Cerebellar nuclear complex (tissue), 1 donor: ENCODE data around the gene GMCL2.

Source experiments
- DNase-seq, 2 experiments: peaks; one replicate each; lab custom pipeline; 2025; lab: John Stamatoyannopoulos, UW

GMCL2 gene

GRCh38 chr5:178182158-178182876 is 4.9 kb downstream of the GMCL2 start:
- DNase-seq = no peak

GRCh38 chr5:178180141-178180863 is 6.9 kb downstream of the GMCL2 start:
- DNase-seq = no peak

GRCh38 chr5:178177569-178177968 is 9.6 kb downstream of the GMCL2 start:
- no peak for DNase-seq

- no peak for DNase-seq
Measured at GRCh38 chr5:178176791-178177190, 10.4 kb downstream of the GMCL2 start.

GRCh38 chr5:178174456-178174855 is 12.7 kb downstream of the GMCL2 start:
- no peak for DNase-seq

GRCh38 chr5:178170455-178170854 is 16.7 kb downstream of the GMCL2 start:
- no peak for DNase-seq

- DNase-seq = no peak
Measured at GRCh38 chr5:178165581-178165980, 21.6 kb downstream of the GMCL2 start.

- DNase-seq = peak in 1 of 2 experiments; percentile 37
Measured at GRCh38 chr5:178163772-178164735, 23.1 kb downstream of the GMCL2 start.

- no peak for DNase-seq
Measured at GRCh38 chr5:178162481-178162880, 24.7 kb downstream of the GMCL2 start.

GRCh38 chr5:178160176-178160575 is 27.0 kb downstream of the GMCL2 start:
- DNase-seq = no peak

GRCh38 chr5:178155065-178155464 is 32.1 kb downstream of the GMCL2 start:
- DNase-seq = no peak

GRCh38 chr5:178153530-178154340 is 33.4 kb downstream of the GMCL2 start, which contains the start of gene NHP2:
NHP2 (minus strand) TSS chr5:178153885; CDS start chr5:178153817, 68 bp downstream.
- peak; percentile 97 to 98 for DNase-seq

GRCh38 chr5:178152491-178153444 is 34.4 kb downstream of the GMCL2 start:
- no peak for DNase-seq

- DNase-seq = no peak
Measured at GRCh38 chr5:178150977-178151734, 36.0 kb downstream of the GMCL2 start.

- no peak for DNase-seq
Measured at GRCh38 chr5:178149199-178149932, 37.8 kb downstream of the GMCL2 start.

- DNase-seq = no peak
Measured at GRCh38 chr5:178147406-178147805, 39.8 kb downstream of the GMCL2 start.

GRCh38 chr5:178145965-178146820 is 41.0 kb downstream of the GMCL2 start:
- no peak for DNase-seq

- no peak for DNase-seq
Measured at GRCh38 chr5:178143901-178144300, 43.3 kb downstream of the GMCL2 start.
